ENCODE results near the gene AUH.

The AUH gene

GRCh38 chr9:91341258-91341746 lies 20.4 kb downstream of the AUH start:
- H3K4me3 ChIP-seq (ENCODE audit: low read depth, low read length): no peak overlapping the region
- no peak overlapping the region for H3K27ac ChIP-seq (ENCODE audit: low read depth, low read length)
- no peak overlapping the region for H2AFZ ChIP-seq (ENCODE audit: low read length, unreplicated experiment)
- no peaks in the 10 kb centered on the region for H3K79me2 ChIP-seq (ENCODE audit: control insufficient read depth, insufficient read depth, low read length, unreplicated experiment)
- no peaks in the 10 kb centered on the region for H3K4me1 ChIP-seq (ENCODE audit: control insufficient read depth, insufficient read depth, low read length, unreplicated experiment)
- 0 out of 2 replicates have a peak, but pooled peaks cover 7% of the 10 kb centered on the region for H3K36me3 ChIP-seq (ENCODE audit: insufficient read depth, low read length)
- H3K27me3 ChIP-seq (ENCODE audit: insufficient read depth, low read length): no peaks in the 10 kb centered on the region

DNA sequence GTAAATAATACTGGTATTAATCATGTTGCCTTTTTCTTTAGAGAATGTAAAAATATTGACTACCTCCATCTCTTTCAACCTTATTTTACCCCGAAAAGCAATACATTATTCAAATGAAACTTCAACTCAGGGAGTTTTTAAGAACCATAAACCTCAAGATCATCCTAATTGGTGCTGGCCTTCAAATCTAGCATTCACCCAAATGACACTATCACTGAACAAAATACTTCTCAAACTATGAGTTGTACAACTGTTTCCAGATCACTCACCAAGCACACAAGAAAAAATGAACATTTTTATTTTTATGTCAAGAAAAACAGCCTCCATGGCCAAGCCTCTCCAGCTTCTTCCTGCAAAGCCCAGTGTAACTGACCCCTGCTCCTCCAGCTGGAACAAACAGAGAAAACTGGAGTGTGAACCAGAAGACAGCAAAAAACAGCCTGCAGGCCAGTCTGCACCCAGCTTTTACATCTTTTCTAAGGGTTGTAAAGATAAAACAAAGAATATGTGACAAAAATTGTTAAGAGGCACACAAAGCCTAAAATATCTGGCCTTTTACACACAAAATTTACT lies 21.2 kb downstream of the AUH start:
- Histone ChIP-seq H3K27ac (ENCODE audit: low read depth, low read length) (no peak overlapping the region), H3K36me3 (ENCODE audit: insufficient read depth, low read length) (0 out of 2 replicates have a peak, but pooled peaks cover 7% of the 10 kb centered on the region), H3K79me2 (ENCODE audit: control insufficient read depth, insufficient read depth, low read length, unreplicated experiment) (no peaks in the 10 kb centered on the region), H3K4me1 (ENCODE audit: control insufficient read depth, insufficient read depth, low read length, unreplicated experiment) (no peaks in the 10 kb centered on the region), H3K27me3 (ENCODE audit: insufficient read depth, low read length) (no peaks in the 10 kb centered on the region), H2AFZ (ENCODE audit: low read length, unreplicated experiment) (no peak overlapping the region), H3K4me3 (ENCODE audit: low read depth, low read length) (no peak overlapping the region)

DNA sequence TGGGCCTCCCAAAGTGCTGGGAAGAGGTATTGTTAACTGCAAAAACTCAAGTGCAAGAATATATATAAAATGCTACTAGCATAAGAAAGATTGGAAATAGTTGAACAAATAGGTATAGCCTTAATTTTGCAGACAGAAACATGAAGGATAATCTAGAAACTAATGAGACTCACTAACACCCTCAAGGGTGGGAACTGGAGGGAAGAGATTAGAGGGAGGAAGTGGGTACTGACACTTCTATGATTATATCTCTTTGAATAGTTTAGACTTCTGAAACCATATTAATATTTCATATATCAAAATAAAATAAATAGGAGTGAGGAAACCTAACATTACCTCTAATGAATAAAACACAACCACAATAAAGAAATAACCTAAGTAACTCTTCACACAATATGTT lies 23.0 kb downstream of the AUH start:
- Histone ChIP-seq H3K36me3 (ENCODE audit: insufficient read depth, low read length) (0 out of 2 replicates have a peak, but pooled peaks cover 7% of the 10 kb centered on the region), H3K4me1 (ENCODE audit: control insufficient read depth, insufficient read depth, low read length, unreplicated experiment) (no peaks in the 10 kb centered on the region), H3K4me3 (ENCODE audit: low read depth, low read length) (no peak overlapping the region), H3K27me3 (ENCODE audit: insufficient read depth, low read length) (no peaks in the 10 kb centered on the region), H2AFZ (ENCODE audit: low read length, unreplicated experiment) (no peak overlapping the region), H3K27ac (ENCODE audit: low read depth, low read length) (no peak overlapping the region), H3K79me2 (ENCODE audit: control insufficient read depth, insufficient read depth, low read length, unreplicated experiment) (no peaks in the 10 kb centered on the region)

- Histone ChIP-seq H3K4me3 (ENCODE audit: low read depth, low read length) (no peak overlapping the region), H3K36me3 (ENCODE audit: insufficient read depth, low read length) (no peaks in the 10 kb centered on the region), H2AFZ (ENCODE audit: low read length, unreplicated experiment) (no peak overlapping the region), H3K27ac (ENCODE audit: low read depth, low read length) (no peak overlapping the region), H3K79me2 (ENCODE audit: control insufficient read depth, insufficient read depth, low read length, unreplicated experiment) (no peaks in the 10 kb centered on the region), H3K4me1 (ENCODE audit: control insufficient read depth, insufficient read depth, low read length, unreplicated experiment) (no peaks in the 10 kb centered on the region), H3K27me3 (ENCODE audit: insufficient read depth, low read length) (no peaks in the 10 kb centered on the region)
Measured at GRCh38 chr9:91336786-91337185, 24.9 kb downstream of the AUH start.

- Histone ChIP-seq H3K4me1 (ENCODE audit: control insufficient read depth, insufficient read depth, low read length, unreplicated experiment) (no peaks in the 10 kb centered on the region), H2AFZ (ENCODE audit: low read length, unreplicated experiment) (no peak overlapping the region), H3K36me3 (ENCODE audit: insufficient read depth, low read length) (peaks cover 19% of the 10 kb centered on the region; the same call in 1 of the 2 replicates), H3K27ac (ENCODE audit: low read depth, low read length) (no peak overlapping the region), H3K4me3 (ENCODE audit: low read depth, low read length) (no peak overlapping the region), H3K27me3 (ENCODE audit: insufficient read depth, low read length) (no peaks in the 10 kb centered on the region), H3K79me2 (ENCODE audit: control insufficient read depth, insufficient read depth, low read length, unreplicated experiment) (no peaks in the 10 kb centered on the region)
Measured at GRCh38 chr9:91334053-91334452, 27.7 kb downstream of the AUH start.

DNA sequence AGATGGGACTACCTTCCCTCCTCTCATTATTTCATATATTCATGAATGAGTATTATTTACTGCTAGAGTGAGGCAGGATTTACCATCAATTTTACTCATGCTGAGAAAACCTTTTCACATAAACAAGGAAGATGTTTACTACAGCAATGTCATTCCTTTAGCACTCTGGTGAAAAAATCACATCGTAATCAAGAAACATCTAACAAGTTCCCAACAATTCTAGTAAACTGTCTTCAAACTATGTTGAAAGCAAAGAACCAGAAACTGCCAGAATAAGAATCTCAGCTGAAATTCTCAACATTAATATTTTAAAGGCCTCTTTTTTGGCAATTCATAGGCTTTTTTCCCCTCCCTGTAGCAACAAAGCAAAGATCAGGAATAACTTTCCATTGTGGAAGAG lies 28.2 kb downstream of the AUH start:
- Histone ChIP-seq H3K27ac (ENCODE audit: low read depth, low read length) (no peak overlapping the region), H3K36me3 (ENCODE audit: insufficient read depth, low read length) (peaks cover 19% of the 10 kb centered on the region; the same call in 1 of the 2 replicates), H3K4me3 (ENCODE audit: low read depth, low read length) (no peak overlapping the region), H3K4me1 (ENCODE audit: control insufficient read depth, insufficient read depth, low read length, unreplicated experiment) (no peaks in the 10 kb centered on the region), H3K27me3 (ENCODE audit: insufficient read depth, low read length) (no peaks in the 10 kb centered on the region), H3K79me2 (ENCODE audit: control insufficient read depth, insufficient read depth, low read length, unreplicated experiment) (no peaks in the 10 kb centered on the region), H2AFZ (ENCODE audit: low read length, unreplicated experiment) (no peak overlapping the region)

- Histone ChIP-seq H2AFZ (ENCODE audit: low read length, unreplicated experiment) (no peak overlapping the region), H3K27me3 (ENCODE audit: insufficient read depth, low read length) (no peaks in the 10 kb centered on the region), H3K27ac (ENCODE audit: low read depth, low read length) (no peak overlapping the region), H3K79me2 (ENCODE audit: control insufficient read depth, insufficient read depth, low read length, unreplicated experiment) (no peaks in the 10 kb centered on the region), H3K36me3 (ENCODE audit: insufficient read depth, low read length) (peaks cover 25% of the 10 kb centered on the region), H3K4me3 (ENCODE audit: low read depth, low read length) (no peak overlapping the region), H3K4me1 (ENCODE audit: control insufficient read depth, insufficient read depth, low read length, unreplicated experiment) (no peaks in the 10 kb centered on the region)
Measured at GRCh38 chr9:91332546-91333231, 29.0 kb downstream of the AUH start.

GRCh38 chr9:91331849-91332248 lies 29.9 kb downstream of the AUH start:
- no peaks in the 10 kb centered on the region for H3K27me3 ChIP-seq (ENCODE audit: insufficient read depth, low read length)
- no peaks in the 10 kb centered on the region for H3K4me1 ChIP-seq (ENCODE audit: control insufficient read depth, insufficient read depth, low read length, unreplicated experiment)
- H3K27ac ChIP-seq (ENCODE audit: low read depth, low read length): no peak overlapping the region
- H3K4me3 ChIP-seq (ENCODE audit: low read depth, low read length): no peak overlapping the region
- no peak overlapping the region for H2AFZ ChIP-seq (ENCODE audit: low read length, unreplicated experiment)
- H3K36me3 ChIP-seq (ENCODE audit: insufficient read depth, low read length): peaks cover 34% of the 10 kb centered on the region
- H3K79me2 ChIP-seq (ENCODE audit: control insufficient read depth, insufficient read depth, low read length, unreplicated experiment): no peaks in the 10 kb centered on the region

DNA sequence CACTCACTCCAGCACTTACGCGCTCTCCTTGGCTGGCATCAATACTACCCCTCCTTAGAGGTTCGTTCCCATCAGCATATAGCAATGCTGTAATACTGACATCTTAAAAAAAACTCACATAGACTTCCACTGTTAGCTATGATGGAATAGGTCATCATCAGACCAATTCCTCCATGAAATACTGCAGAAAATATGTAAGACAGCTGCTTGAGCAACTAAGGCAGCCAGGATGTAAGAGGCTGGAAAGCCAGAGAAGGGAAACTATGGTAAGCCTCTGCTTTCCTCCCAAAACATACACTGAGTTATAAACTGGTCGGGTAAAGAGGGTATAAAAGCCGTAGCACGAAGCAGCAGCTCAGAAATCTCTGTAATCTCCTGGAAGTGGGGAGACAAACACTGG lies 33.5 kb downstream of the AUH start:
- Histone ChIP-seq H3K27ac (ENCODE audit: low read depth, low read length) (no peak overlapping the region), H2AFZ (ENCODE audit: low read length, unreplicated experiment) (no peak overlapping the region), H3K4me1 (ENCODE audit: control insufficient read depth, insufficient read depth, low read length, unreplicated experiment) (no peaks in the 10 kb centered on the region), H3K36me3 (ENCODE audit: insufficient read depth, low read length) (peaks cover 38% of the 10 kb centered on the region), H3K79me2 (ENCODE audit: control insufficient read depth, insufficient read depth, low read length, unreplicated experiment) (no peaks in the 10 kb centered on the region), H3K27me3 (ENCODE audit: insufficient read depth, low read length) (no peaks in the 10 kb centered on the region), H3K4me3 (ENCODE audit: low read depth, low read length) (no peak overlapping the region)

DNA sequence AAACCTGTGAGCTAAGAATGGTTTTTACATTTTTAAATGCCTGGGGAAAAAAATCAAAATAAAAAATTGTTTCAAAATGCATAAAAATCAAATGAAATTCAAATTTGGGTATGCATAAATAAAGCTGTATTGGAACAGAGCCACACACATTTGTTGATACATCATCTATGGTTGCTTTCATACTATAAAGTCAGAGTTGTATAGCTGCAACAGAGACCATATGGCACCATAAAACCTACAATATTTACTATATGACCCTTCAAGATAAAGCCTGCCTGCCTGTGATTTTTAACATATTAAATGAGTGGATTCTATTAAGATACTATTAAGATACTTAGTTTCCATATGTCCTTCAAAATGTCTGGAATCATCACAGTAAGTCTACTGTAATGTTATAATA lies 40.0 kb downstream of the AUH start:
- no peaks in the 10 kb centered on the region for H3K27me3 ChIP-seq (ENCODE audit: insufficient read depth, low read length)
- H3K4me1 ChIP-seq (ENCODE audit: control insufficient read depth, insufficient read depth, low read length, unreplicated experiment): no peaks in the 10 kb centered on the region
- H3K4me3 ChIP-seq (ENCODE audit: low read depth, low read length): no peak overlapping the region
- no peak overlapping the region for H2AFZ ChIP-seq (ENCODE audit: low read length, unreplicated experiment)
- no peak overlapping the region for H3K27ac ChIP-seq (ENCODE audit: low read depth, low read length)
- H3K79me2 ChIP-seq (ENCODE audit: control insufficient read depth, insufficient read depth, low read length, unreplicated experiment): no peaks in the 10 kb centered on the region
- H3K36me3 ChIP-seq (ENCODE audit: insufficient read depth, low read length): peaks cover 4% of the 10 kb centered on the region; the same call in 1 of the 2 replicates

- H3K4me3 ChIP-seq (ENCODE audit: low read depth, low read length): no peak overlapping the region
Measured at GRCh38 chr9:91320299-91320698, 41.4 kb downstream of the AUH start.

More at GRCh38 chr9:91320299-91320698, 41.4 kb downstream of the AUH start:
- Histone ChIP-seq H3K27ac (ENCODE audit: low read depth, low read length) (no peak overlapping the region), H3K4me1 (ENCODE audit: control insufficient read depth, insufficient read depth, low read length, unreplicated experiment) (no peaks in the 10 kb centered on the region), H2AFZ (ENCODE audit: low read length, unreplicated experiment) (no peak overlapping the region), H3K36me3 (ENCODE audit: insufficient read depth, low read length) (peaks cover 2% of the 10 kb centered on the region; the same call in 1 of the 2 replicates), H3K79me2 (ENCODE audit: control insufficient read depth, insufficient read depth, low read length, unreplicated experiment) (no peaks in the 10 kb centered on the region), H3K27me3 (ENCODE audit: insufficient read depth, low read length) (no peaks in the 10 kb centered on the region)

All from ACC112 (cell line).